HG03103 (cell line): ENCODE results near the gene DPH6.
"Not testable (repeated sequence)": the region's sequence is repeated elsewhere in the genome, so short reads cannot be mapped to it uniquely, and the experiment has no call there.

Experiments
- ATAC-seq: cut with Tn5 transposase; IDR thresholded peaks from one replicate; pipeline ENCODE4 v1.9.1; 2021; ENCODE audit warnings: low read depth; ENCODE audit not compliant: unreplicated experiment

The DPH6 gene

DNA sequence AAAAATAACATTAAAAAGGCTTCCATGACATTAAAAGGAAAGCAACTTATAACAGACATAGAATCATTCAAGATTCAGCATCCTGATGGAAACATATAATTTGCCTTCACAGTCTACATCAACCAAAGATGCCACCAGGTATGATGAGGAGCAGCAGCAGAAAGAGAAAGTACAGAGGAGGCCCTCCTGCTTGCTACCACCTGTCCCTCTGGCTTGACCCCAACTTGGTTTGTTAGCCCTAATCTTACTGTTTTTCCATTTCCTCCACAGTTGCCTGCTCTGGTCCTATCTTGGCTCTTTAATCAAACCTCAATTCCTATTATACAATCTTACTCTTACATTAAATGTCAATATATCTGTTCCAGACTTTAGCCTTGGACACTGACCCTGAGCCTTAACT, 171.3 kb downstream of the DPH6 start:
- ATAC-seq, result no peak

DNA sequence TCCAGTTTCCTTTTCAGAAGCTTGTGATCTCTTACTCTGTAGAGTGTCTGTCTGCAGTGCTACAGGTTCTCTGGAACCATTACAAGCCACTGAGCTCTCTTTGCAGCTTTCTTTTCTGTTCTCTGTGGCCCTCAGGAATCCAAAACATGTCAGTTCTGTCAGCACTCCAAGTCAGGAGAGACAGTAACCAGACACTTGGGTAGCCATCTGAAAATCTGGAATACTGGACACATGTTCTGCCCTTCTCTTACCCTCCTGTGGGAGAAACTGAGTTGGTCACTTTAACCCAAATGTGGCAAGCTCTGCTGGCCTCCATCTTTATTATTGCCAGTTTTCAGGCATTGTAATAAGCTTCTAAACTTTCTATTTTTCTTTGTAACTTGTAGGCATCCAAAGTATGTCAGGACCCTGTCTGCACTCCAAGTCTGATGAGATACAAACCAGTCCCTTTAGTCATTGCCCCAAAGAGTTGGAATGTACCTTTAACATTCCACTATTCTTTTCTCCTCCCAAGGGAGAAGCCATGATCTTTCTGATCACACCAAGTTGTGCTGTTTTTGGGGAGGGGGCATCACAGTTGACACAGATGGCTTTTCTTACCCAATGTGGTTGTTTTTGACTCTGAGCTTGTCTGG, 183.7 kb downstream of the DPH6 start:
- no peak for ATAC-seq

DNA sequence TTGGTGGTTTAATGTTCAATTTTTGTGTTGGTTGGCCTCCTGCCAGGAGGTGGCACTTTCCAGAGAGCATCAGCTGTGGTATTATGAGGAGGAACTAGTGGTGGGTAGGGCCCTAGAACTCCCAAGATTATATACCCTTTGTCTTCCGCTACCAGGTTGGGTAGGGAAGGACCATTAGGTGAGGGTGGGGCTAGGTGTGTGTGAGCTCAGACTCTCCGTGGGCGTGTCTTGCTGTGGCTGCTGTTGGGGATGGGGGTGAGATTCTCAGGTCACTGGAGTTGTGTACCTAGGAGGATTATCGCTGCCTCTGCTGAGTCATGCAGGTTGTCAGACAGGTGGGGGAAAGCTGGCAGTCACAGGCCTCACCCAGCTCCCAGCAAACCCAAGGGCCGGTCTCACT, 187.1 kb downstream of the DPH6 start:
- no peak for ATAC-seq

DNA sequence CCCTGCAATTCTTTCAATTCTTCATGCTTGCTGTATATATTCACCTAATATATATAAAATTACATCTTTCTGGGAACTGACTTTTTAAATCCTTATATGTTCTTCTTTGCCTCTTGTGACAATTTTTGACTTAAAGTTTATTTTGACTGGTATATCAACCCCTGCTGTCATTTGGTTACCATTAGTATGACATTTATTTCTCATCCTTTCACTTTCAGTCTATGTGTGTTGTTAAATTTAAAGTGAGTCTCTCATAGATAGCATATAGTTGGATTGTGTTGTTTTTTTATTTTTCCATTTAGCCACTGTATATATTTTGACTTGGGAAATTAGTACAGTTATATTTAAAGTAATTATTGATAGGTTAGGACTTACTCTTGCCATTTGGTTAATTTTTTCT, 194.9 kb downstream of the DPH6 start:
- no peak for ATAC-seq

DNA sequence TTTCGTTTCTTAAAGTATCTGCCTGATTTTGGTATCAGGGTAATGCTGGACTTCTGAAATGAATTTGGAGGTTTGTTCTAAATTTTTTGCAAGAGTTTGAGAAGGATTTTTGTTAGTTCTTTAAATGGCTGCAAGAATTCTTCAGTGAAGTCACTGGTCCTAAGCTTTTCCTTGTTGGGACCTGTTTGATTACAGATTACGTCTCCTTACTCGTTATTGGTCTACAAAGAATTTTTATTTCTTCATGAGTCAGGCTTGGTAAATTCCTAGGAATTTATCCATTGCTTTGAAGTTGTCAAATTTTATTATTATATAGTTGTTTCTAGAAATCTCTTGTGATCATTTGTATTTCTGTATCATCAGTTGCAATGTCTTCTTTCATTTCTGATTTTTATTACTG, 196.0 kb downstream of the DPH6 start:
- ATAC-seq, result no peak

- no peak for ATAC-seq
These were observed 215.0 kb downstream of the DPH6 start for GRCh38 chr15:35330916-35331315.

DNA sequence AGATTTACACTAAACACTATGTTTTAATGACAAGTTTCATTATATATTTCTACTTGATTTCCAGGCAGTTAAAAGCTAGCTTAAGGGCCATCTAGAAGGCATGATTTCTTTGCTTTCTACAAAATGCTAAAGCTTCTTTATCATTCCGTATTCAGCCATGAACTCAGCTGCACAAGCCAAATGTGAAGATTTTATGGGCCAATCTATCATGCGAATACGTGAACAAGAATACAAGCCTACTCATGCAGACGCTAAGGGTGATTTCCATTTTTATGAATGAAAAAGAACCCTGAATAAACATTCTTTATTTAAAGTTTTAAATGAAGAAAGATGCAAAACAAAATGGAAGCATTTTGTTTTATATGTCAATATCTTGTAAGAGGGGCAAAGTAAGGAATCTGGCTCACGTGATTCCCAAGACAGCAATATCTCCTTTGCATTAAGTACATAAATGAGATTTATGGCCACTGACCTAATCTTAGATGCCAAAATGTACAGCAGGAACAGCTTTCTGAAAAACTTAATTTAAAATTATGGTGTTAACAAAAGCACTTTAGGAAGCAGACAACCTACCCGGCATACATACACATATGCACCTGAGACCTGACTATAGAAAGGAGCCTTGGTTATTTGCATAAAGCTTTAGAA, 215.8 kb downstream of the DPH6 start:
- no peak for ATAC-seq

GRCh38 chr15:35329521-35329961, 216.4 kb downstream of the DPH6 start:
- no peak for ATAC-seq

GRCh38 chr15:35328836-35329235, 217.1 kb downstream of the DPH6 start:
- ATAC-seq, result not testable (repeated sequence)

- ATAC-seq, result no peak
These were observed 218.2 kb downstream of the DPH6 start for GRCh38 chr15:35327789-35328188.

DNA sequence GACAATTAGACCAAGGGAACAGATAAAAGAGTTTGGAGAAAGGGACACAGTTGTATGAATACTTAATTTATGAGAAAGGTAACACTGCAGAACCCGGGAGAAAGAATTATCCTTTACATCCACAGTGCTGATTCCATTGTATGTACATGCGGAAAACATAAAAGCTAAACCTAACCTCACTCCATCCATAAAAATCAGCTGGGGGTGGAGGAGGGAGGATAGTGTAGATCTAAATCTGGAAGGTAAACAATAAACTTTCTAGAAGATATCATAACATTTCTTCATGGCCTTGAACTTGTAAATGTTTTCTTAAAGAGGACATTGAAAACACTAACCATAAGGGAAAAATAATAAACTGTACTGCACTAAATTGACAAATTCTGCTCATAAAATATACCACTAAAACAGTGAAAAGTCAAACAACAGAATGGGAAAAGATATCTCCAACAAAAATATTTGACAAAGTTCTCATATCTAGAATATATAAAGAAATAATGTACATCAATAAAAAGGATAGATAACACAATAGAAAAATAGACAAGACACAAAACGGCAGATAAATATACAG, 220.5 kb downstream of the DPH6 start:
- no peak for ATAC-seq

DNA sequence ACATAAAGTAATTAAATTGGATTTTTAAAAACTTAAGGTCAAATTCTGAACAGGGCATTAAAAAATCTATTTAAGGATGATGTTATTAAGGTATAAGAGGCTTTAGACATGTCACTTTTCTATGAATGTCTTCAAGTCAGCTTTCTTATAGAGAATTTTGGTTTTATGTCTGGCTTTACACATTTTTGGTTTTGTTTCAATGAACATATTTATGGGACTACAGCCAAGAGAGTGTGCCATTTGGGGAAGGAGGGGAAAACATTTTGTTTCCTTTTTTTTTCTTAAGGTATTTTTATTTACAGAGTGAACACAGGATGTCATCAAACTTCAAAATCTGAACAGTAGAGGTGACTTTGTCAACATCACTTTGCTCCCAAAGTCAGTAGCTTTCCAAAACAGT, 222.8 kb downstream of the DPH6 start:
- no peak for ATAC-seq

DNA sequence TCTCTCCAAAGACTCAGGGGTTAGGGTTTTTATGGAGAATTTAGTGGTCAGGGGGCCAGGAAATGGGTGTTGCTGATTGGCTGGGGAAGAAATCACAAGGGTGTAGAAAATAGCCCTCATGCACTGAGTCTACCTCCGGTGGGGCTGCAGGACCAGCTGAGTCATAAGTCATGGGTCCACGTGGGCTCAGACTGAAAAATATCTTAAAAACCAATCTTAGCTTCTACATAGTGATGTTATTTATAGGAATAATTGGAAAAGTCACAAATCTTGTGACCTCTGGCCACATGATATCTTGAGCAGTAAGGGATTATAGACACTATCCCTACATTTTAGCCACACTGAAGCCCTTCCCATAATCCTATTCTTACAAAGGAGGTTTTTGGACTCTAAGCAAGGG, 224.0 kb downstream of the DPH6 start:
- ATAC-seq, result no peak

GRCh38 chr15:35320911-35321310, 225.1 kb downstream of the DPH6 start:
- no peak for ATAC-seq
